ENCODE measurements around the gene MLPH.

Gene MLPH

GRCh38 chr2:237490009-237490711 lies 3.1 kb downstream of the MLPH start:
- Histone ChIP-seq H3K4me1 (ENCODE audit: insufficient read depth, low read length) (no peaks in the 10 kb centered on the region), H3K9me3 (ENCODE audit: low read length) (peaks cover 7% of the 10 kb centered on the region), H3K27me3 (ENCODE audit: insufficient read depth, low read length) (peaks cover 47% of the 10 kb centered on the region), H3K36me3 (ENCODE audit: insufficient read depth, low read length) (no peaks in the 10 kb centered on the region), H3K4me3 (ENCODE audit: low read length) (no peak overlapping the region), H2AFZ (ENCODE audit: low read depth, low read length) (no peak overlapping the region)

GRCh38 chr2:237490795-237491194 lies 3.7 kb downstream of the MLPH start:
- H2AFZ ChIP-seq (ENCODE audit: low read depth, low read length), result no peak overlapping the region
- H3K4me1 ChIP-seq (ENCODE audit: insufficient read depth, low read length), result no peaks in the 10 kb centered on the region
- H3K36me3 ChIP-seq (ENCODE audit: insufficient read depth, low read length), result no peaks in the 10 kb centered on the region
- H3K27me3 ChIP-seq (ENCODE audit: insufficient read depth, low read length), result peaks cover 41% of the 10 kb centered on the region
- no peak overlapping the region for H3K4me3 ChIP-seq (ENCODE audit: low read length)
- peaks cover 7% of the 10 kb centered on the region for H3K9me3 ChIP-seq (ENCODE audit: low read length)

- H3K27me3 ChIP-seq (ENCODE audit: insufficient read depth, low read length), result peaks cover 32% of the 10 kb centered on the region
- H3K4me3 ChIP-seq (ENCODE audit: low read length), result no peak overlapping the region
- no peak overlapping the region for H2AFZ ChIP-seq (ENCODE audit: low read depth, low read length)
- peaks cover 7% of the 10 kb centered on the region for H3K9me3 ChIP-seq (ENCODE audit: low read length)
- no peaks in the 10 kb centered on the region for H3K4me1 ChIP-seq (ENCODE audit: insufficient read depth, low read length)
- no peaks in the 10 kb centered on the region for H3K36me3 ChIP-seq (ENCODE audit: insufficient read depth, low read length)
These were observed 4.6 kb downstream of the MLPH start for GRCh38 chr2:237491515-237492118.

- Histone ChIP-seq H3K36me3 (ENCODE audit: insufficient read depth, low read length) (no peaks in the 10 kb centered on the region), H3K4me1 (ENCODE audit: insufficient read depth, low read length) (no peaks in the 10 kb centered on the region), H3K27me3 (ENCODE audit: insufficient read depth, low read length) (peaks cover 26% of the 10 kb centered on the region), H3K9me3 (ENCODE audit: low read length) (peaks cover 7% of the 10 kb centered on the region), H3K4me3 (ENCODE audit: low read length) (no peak overlapping the region), H2AFZ (ENCODE audit: low read depth, low read length) (no peak overlapping the region)
These were observed 5.3 kb downstream of the MLPH start for GRCh38 chr2:237492137-237492890.

GRCh38 chr2:237494066-237494465 lies 7.0 kb downstream of the MLPH start:
- Histone ChIP-seq H3K4me3 (ENCODE audit: low read length) (no peak overlapping the region), H3K9me3 (ENCODE audit: low read length) (peaks cover 7% of the 10 kb centered on the region), H2AFZ (ENCODE audit: low read depth, low read length) (no peak overlapping the region), H3K36me3 (ENCODE audit: insufficient read depth, low read length) (no peaks in the 10 kb centered on the region), H3K27me3 (ENCODE audit: insufficient read depth, low read length) (peaks cover 8% of the 10 kb centered on the region), H3K4me1 (ENCODE audit: insufficient read depth, low read length) (no peaks in the 10 kb centered on the region)

- peaks cover 4% of the 10 kb centered on the region for H3K27me3 ChIP-seq (ENCODE audit: insufficient read depth, low read length)
- H3K9me3 ChIP-seq (ENCODE audit: low read length), result peaks cover 7% of the 10 kb centered on the region
- no peak overlapping the region for H3K4me3 ChIP-seq (ENCODE audit: low read length)
- no peak overlapping the region for H2AFZ ChIP-seq (ENCODE audit: low read depth, low read length)
- H3K36me3 ChIP-seq (ENCODE audit: insufficient read depth, low read length), result no peaks in the 10 kb centered on the region
- peaks cover under 1% of the 10 kb centered on the region for H3K4me1 ChIP-seq (ENCODE audit: insufficient read depth, low read length)
These were observed 8.6 kb downstream of the MLPH start for GRCh38 chr2:237495521-237496117.

GRCh38 chr2:237496428-237496827 lies 9.4 kb downstream of the MLPH start:
- no peak overlapping the region for H2AFZ ChIP-seq (ENCODE audit: low read depth, low read length)
- peaks cover 2% of the 10 kb centered on the region for H3K27me3 ChIP-seq (ENCODE audit: insufficient read depth, low read length)
- H3K4me3 ChIP-seq (ENCODE audit: low read length), result no peak overlapping the region
- H3K4me1 ChIP-seq (ENCODE audit: insufficient read depth, low read length), result peaks cover 4% of the 10 kb centered on the region
- peaks cover 5% of the 10 kb centered on the region for H3K9me3 ChIP-seq (ENCODE audit: low read length)
- no peaks in the 10 kb centered on the region for H3K36me3 ChIP-seq (ENCODE audit: insufficient read depth, low read length)

- peaks cover 2% of the 10 kb centered on the region for H3K27me3 ChIP-seq (ENCODE audit: insufficient read depth, low read length)
- no peak overlapping the region for H3K4me3 ChIP-seq (ENCODE audit: low read length)
- peaks cover 2% of the 10 kb centered on the region for H3K9me3 ChIP-seq (ENCODE audit: low read length)
- peaks cover 4% of the 10 kb centered on the region for H3K4me1 ChIP-seq (ENCODE audit: insufficient read depth, low read length)
- H2AFZ ChIP-seq (ENCODE audit: low read depth, low read length), result no peak overlapping the region
- H3K36me3 ChIP-seq (ENCODE audit: insufficient read depth, low read length), result no peaks in the 10 kb centered on the region
These were observed 10.2 kb downstream of the MLPH start for GRCh38 chr2:237497009-237497837.

GRCh38 chr2:237497838-237498186 lies 10.8 kb downstream of the MLPH start:
- H3K9me3 ChIP-seq (ENCODE audit: low read length), result no peaks in the 10 kb centered on the region
- H3K4me3 ChIP-seq (ENCODE audit: low read length), result no peak overlapping the region
- H3K36me3 ChIP-seq (ENCODE audit: insufficient read depth, low read length), result no peaks in the 10 kb centered on the region
- H3K27me3 ChIP-seq (ENCODE audit: insufficient read depth, low read length), result peaks cover under 1% of the 10 kb centered on the region
- no peak overlapping the region for H2AFZ ChIP-seq (ENCODE audit: low read depth, low read length)
- H3K4me1 ChIP-seq (ENCODE audit: insufficient read depth, low read length), result peaks cover 4% of the 10 kb centered on the region

GRCh38 chr2:237498341-237498740 lies 11.3 kb downstream of the MLPH start:
- H3K4me1 ChIP-seq (ENCODE audit: insufficient read depth, low read length), result peaks cover 4% of the 10 kb centered on the region
- H3K36me3 ChIP-seq (ENCODE audit: insufficient read depth, low read length), result no peaks in the 10 kb centered on the region
- H2AFZ ChIP-seq (ENCODE audit: low read depth, low read length), result no peak overlapping the region
- no peak overlapping the region for H3K4me3 ChIP-seq (ENCODE audit: low read length)
- no peaks in the 10 kb centered on the region for H3K27me3 ChIP-seq (ENCODE audit: insufficient read depth, low read length)
- H3K9me3 ChIP-seq (ENCODE audit: low read length), result no peaks in the 10 kb centered on the region

- H3K27me3 ChIP-seq (ENCODE audit: insufficient read depth, low read length), result no peaks in the 10 kb centered on the region
- no peak overlapping the region for H2AFZ ChIP-seq (ENCODE audit: low read depth, low read length)
- H3K4me3 ChIP-seq (ENCODE audit: low read length), result no peak overlapping the region
- H3K4me1 ChIP-seq (ENCODE audit: insufficient read depth, low read length), result peaks cover 4% of the 10 kb centered on the region
- no peaks in the 10 kb centered on the region for H3K9me3 ChIP-seq (ENCODE audit: low read length)
- no peaks in the 10 kb centered on the region for H3K36me3 ChIP-seq (ENCODE audit: insufficient read depth, low read length)
These were observed 13.8 kb downstream of the MLPH start for GRCh38 chr2:237500681-237501424.

- H3K9me3 ChIP-seq (ENCODE audit: low read length), result no peaks in the 10 kb centered on the region
- H2AFZ ChIP-seq (ENCODE audit: low read depth, low read length), result no peak overlapping the region
- H3K4me1 ChIP-seq (ENCODE audit: insufficient read depth, low read length), result peaks cover 4% of the 10 kb centered on the region
- H3K36me3 ChIP-seq (ENCODE audit: insufficient read depth, low read length), result no peaks in the 10 kb centered on the region
- H3K27me3 ChIP-seq (ENCODE audit: insufficient read depth, low read length), result no peaks in the 10 kb centered on the region
- H3K4me3 ChIP-seq (ENCODE audit: low read length), result no peak overlapping the region
These were observed 15.0 kb downstream of the MLPH start for GRCh38 chr2:237501892-237502513.
